HG03139 (cell line): Measurements from ENCODE around the gene THOP1.

Experiments
- ATAC-seq: cut with Tn5 transposase; IDR thresholded peaks from one replicate; pipeline ENCODE4 v1.9.1; 2021; ENCODE audit not compliant: unreplicated experiment

Gene THOP1

GRCh38 chr19:2761876-2762782 lies 23.2 kb upstream of the THOP1 start:
- ATAC-seq: no peak

DNA sequence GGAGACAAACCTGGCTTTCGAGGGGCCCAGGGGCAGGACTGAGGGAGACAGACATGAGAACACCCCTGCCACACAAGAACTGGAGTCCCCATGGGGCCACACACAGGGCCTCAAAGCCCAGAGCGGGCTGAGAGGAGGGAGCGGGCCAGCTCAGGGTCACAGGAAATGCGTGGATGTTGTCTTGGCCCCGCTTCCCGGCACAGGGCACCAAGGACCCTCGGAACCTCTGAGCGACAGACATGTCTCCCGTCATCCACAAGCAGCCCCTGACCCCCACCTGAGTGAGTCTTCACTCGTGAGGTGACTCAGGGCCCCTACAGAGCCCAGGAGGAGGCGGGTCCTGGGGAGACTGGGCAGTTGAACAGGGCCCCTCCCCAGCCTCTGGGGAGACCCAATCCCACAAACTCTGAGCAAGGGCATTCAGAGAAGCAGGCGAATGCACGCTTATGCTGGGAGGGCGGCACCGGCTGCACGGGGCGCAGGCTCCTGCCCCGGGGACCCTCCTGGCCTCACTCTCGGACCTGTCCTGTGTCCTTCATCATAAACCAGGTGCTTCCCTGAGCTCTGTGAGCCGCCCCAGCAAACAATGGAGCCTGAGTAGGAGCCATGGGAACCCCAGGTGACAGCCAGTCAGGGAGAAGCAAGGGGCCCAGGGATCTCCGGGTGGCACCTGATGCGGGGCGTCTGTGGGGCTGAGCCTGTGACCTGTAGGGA lies 22.4 kb upstream of the THOP1 start:
- ATAC-seq: no peak

- ATAC-seq: no peak
These were observed 21.6 kb upstream of the THOP1 start for GRCh38 chr19:2763687-2764086.

DNA sequence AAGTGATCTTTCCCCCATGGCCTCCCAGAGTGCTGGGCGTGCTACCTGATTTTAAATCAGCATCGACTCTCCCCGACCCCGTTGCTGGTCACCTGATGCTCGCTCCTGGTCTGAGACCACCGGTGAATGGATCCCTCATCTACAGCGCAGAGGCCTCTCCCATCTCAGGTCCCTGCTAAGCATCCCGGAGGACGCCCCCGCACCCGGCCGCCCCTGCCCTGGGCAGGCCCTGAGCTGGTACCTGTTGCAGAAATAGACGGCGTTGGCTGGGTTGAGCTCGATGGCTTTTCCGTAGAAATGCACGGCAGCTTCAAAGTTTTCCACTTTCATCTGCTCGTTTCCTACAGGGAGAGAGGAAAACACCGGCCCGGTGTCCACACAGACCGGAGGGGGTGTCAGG lies 20.4 kb upstream of the THOP1 start:
- no peak for ATAC-seq

GRCh38 chr19:2765376-2765775 lies 19.9 kb upstream of the THOP1 start:
- ATAC-seq: no peak

DNA sequence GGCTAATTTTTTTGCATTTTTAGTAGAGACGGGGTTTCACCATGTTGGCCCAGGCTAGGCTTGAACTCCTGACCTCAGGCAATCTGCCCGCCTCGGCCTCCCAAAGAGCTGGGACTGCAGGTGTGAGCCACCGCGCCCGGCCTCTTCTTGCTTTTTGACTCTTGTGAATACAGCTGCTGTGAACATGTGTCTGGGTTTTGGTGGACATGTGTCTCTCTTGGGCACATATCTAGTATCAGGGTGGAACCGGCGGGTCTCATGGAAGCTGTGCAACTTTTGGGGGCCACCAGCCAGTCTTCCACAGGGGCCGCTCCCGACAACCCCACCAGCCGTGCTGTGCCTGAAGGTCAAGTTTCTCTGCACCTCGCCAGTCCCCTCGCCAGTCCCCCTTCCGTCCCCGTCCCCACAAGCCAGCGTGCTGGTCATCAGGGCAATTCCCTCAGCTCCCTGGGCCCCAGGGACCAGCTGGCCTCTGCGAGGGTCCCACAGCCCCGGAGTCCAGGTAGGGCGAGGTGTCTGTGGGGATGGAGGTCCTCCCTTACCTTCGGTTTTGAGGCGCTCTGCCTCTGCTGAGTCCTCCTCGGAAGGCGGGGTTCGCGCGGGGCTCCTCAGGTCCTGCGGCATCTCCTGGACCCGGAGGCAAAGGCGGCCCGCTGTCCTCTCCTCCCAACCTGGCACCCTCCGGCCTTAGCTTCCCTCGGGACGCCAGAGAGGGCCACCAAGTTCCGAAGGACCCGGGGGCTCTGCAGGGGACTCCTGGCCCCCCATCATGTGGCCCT lies 18.5 kb upstream of the THOP1 start:
- ATAC-seq: no peak

- ATAC-seq: no peak
These were observed 17.6 kb upstream of the THOP1 start for GRCh38 chr19:2767688-2768087.

DNA sequence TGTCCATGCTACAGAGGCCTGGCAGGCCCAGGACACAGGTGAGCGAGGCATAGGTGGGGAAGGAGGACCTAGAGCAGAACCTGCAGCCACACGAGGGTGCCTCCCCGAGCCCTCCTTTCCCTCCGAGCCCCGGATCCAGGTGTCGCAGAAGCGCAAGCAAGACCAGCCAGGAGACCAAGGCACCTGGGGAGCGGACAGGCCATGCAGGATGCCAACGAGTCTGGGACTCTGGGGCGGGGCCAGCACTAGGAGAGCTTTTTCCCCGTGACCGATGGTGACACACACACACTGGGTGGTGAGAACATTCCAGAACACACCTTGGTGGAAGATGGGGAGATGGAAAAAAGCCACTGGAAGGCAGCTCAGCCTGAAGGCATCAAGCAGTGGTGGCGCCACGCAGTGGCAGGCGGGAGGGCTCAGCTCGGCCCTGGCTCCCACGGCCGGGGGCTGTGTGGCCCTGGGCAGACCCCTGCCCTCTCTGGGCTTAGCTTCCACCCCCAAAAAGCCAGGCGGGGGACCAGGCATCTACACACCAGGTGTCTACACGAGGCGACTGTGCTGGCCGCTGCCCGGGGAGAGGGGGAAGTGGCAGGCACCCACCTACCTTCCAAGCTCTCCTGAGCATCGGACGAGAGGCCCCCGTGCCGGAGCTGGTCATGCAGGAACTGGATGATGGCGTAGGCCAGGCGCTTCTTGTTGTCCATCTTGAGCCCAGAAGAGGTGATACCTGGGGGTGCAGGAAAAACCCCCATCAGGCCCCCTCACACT lies 16.8 kb upstream of the THOP1 start:
- no peak for ATAC-seq

DNA sequence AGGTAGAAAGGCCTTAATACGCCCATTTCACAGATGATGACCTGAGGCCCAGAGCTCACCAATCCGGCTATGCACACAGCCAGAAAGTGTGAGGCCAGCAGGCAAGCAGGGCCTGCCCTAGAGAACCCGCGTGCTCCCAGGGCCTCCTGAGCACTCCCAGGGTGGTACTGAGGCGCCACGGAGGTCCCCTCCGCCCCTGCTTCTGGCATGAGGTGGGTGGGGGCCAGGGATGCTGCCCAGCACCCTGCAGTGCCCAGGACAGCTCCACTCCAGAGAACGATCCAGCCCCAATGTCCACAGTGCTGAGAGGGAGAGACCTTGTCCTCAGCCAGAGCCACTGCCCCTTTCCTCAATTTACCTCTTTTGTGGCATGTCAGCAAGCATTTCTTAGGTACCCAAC lies 16.1 kb upstream of the THOP1 start:
- no peak for ATAC-seq

- ATAC-seq: no peak
These were observed 15.0 kb upstream of the THOP1 start for GRCh38 chr19:2770055-2771013.

DNA sequence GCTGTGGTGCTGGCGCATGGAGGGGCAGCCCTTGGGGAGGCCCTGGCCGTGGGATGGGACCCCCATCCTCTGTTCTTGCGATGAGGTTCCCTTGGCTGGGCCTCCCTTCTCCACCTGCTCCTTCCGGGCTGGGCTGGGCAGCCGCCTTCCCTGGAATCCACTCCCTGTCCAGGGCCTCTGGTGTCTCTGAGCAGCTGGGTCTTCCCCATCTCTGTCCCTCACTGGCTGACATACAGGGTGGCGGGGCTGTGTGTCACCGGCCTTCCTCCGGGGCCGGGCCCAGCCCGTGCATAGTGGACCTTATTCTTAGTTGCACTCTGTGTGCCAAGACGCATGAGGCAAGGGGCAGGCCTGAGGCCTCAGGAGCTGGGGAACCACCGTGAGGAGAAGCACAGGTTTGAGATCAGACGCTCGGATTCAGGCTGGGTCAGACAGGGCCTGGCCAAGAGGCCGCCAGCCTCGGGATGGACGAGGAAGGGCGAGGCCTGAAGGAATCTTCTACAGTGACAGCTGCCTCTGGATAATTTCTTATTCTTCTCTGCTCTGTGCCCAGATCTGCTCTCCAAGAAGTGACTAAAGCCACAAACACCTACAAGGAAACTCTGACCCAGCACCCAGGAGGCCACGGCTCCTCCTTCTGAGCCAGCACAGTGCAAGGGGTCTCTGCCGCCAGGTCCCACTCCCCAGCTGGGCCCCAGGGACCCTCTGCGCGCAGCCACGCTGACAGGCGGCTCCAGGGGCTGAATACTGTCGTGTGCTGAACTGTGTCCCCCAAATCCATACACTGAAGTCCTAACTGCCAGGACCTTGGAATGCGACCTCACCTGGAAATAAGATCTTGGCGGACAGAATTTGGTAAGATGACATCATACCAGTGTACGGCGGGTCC lies 13.3 kb upstream of the THOP1 start:
- no peak for ATAC-seq

- ATAC-seq: no peak
These were observed 11.1 kb upstream of the THOP1 start for GRCh38 chr19:2774083-2774679.

- no peak for ATAC-seq
These were observed 10.2 kb upstream of the THOP1 start for GRCh38 chr19:2774953-2775555.

DNA sequence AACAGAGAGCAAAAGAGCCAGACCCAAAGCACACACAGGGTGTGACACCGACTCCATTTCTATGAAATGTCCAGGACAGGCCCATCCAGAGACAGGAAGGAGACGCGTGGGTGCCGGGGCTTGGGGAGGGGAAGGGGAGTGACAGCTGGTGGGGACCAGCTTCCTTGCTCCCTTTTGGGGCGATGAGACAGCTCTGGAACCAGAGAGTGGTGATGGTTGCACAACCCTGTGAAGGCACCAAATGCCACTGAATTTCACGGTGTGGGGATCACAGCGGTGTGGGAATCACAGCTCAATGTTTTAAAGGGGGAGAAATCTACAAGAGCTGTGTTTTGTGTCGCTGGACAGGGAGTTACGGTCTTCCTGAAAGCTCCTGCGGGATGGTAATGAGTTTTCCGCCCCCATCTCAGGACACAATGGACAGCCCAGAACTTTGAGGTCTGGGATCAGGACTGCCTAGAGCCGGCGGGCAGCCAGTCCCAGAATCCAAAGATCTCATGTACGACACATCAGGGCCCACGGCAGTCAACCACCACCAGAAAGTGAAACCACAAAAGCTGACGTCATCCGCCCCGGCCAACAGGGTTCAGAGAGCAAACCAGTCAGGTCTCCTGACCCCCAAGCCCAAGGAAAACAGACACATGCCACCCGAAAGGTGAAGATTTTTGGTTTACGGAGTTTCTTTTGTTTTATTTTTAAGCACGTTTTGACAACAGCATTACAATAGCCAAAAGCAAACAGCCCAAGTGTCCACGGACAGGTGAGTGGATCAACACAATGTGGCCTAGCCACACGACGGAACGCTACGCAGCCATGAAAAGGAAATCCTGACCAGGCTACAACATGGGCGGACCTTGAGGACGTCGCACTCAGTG lies 9.5 kb upstream of the THOP1 start:
- ATAC-seq: no peak

- no peak for ATAC-seq
These were observed 7.2 kb upstream of the THOP1 start for GRCh38 chr19:2777952-2778683.

- no peak for ATAC-seq
These were observed 6.1 kb upstream of the THOP1 start for GRCh38 chr19:2779121-2779740.
